ENCODE measurements around the gene LECT2. TPM values are rescaled to one million over a fixed set of nuclear protein-coding genes. Genes with fewer than 3 reads are reported as not detected.

The LECT2 gene
- total and polyA plus RNA-seq, 5 donors: not detected

GRCh38 chr5:135934939-135935338 is 19.8 kb downstream of the LECT2 start:
- DNase-seq (no peak), ATAC-seq (peak in 1 of 2 donors; percentile 38)
- H3K9me3 ChIP-seq (ENCODE audit: control insufficient read depth, low read length): no peaks in the 10 kb centered on the region
- H3K27me3 ChIP-seq (ENCODE audit: control insufficient read depth, insufficient read depth): no peaks in the 10 kb centered on the region
- WGBS: 62% methylated on average over 3 of the region's 3 CpGs
- no peaks in the 10 kb centered on the region for H3K4me1 ChIP-seq (ENCODE audit: control insufficient read depth, insufficient read depth, low read length)
- no peak overlapping the region for H3K4me3 ChIP-seq (ENCODE audit: low read length)
- intact Hi-C loops (cut with DNase I): no loop called here
- H3K27ac ChIP-seq (ENCODE audit: low read length): no peak overlapping the region

GRCh38 chr5:135930949-135931295 is 23.9 kb downstream of the LECT2 start:
- peaks cover 3% of the 10 kb centered on the region for H3K27me3 ChIP-seq (ENCODE audit: control insufficient read depth, insufficient read depth)
- WGBS: 23% methylated on average over 18 of the region's 18 CpGs
- no peak for ATAC-seq
- no peaks in the 10 kb centered on the region for H3K4me1 ChIP-seq (ENCODE audit: control insufficient read depth, insufficient read depth, low read length)
- H3K9me3 ChIP-seq (ENCODE audit: control insufficient read depth, low read length): no peaks in the 10 kb centered on the region
- intact Hi-C loops (cut with DNase I): no loop called here
- no peak overlapping the region for H3K27ac ChIP-seq (ENCODE audit: low read length)
- H3K4me3 ChIP-seq (ENCODE audit: low read length): no peak overlapping the region
- no peak for DNase-seq

GRCh38 chr5:135930029-135930948 is 24.5 kb downstream of the LECT2 start:
- DNase-seq (peak in 1 of 3 donors; percentile 44), ATAC-seq (no peak)
- intact Hi-C loops (cut with DNase I): no loop called here
- no peak overlapping the region for H3K27ac ChIP-seq (ENCODE audit: low read length)
- H3K4me1 ChIP-seq (ENCODE audit: control insufficient read depth, insufficient read depth, low read length): no peaks in the 10 kb centered on the region
- peak overlapping the region; percentile 36 for H3K4me3 ChIP-seq (ENCODE audit: low read length)
- 3% methylated on average over 99 of the region's 99 CpGs for WGBS
- no peaks in the 10 kb centered on the region for H3K9me3 ChIP-seq (ENCODE audit: control insufficient read depth, low read length)
- peaks cover 3% of the 10 kb centered on the region for H3K27me3 ChIP-seq (ENCODE audit: control insufficient read depth, insufficient read depth)

GRCh38 chr5:135921388-135921787 is 33.4 kb downstream of the LECT2 start:
- Histone ChIP-seq H3K4me1 (ENCODE audit: control insufficient read depth, insufficient read depth, low read length) (no peaks in the 10 kb centered on the region), H3K9me3 (ENCODE audit: control insufficient read depth, low read length) (no peaks in the 10 kb centered on the region), H3K4me3 (ENCODE audit: low read length) (no peak overlapping the region), H3K27me3 (ENCODE audit: control insufficient read depth, insufficient read depth) (peaks cover 6% of the 10 kb centered on the region), H3K27ac (ENCODE audit: low read length) (no peak overlapping the region)
- ATAC-seq (peak in 1 of 2 donors; percentile 36), DNase-seq (no peak)
- intact Hi-C loops (cut with DNase I): no loop called here
- 36% methylated on average over 1 of the region's 1 CpG for WGBS

GRCh38 chr5:135920199-135920598 is 34.6 kb downstream of the LECT2 start:
- H3K27me3 ChIP-seq (ENCODE audit: control insufficient read depth, insufficient read depth): peaks cover 3% of the 10 kb centered on the region
- H3K27ac ChIP-seq (ENCODE audit: low read length): no peak overlapping the region
- WGBS: 55% methylated on average over 3 of the region's 3 CpGs
- intact Hi-C loops (cut with DNase I): no loop called here
- no peaks in the 10 kb centered on the region for H3K9me3 ChIP-seq (ENCODE audit: control insufficient read depth, low read length)
- DNase-seq: no peak
- ATAC-seq: no peak
- no peaks in the 10 kb centered on the region for H3K4me1 ChIP-seq (ENCODE audit: control insufficient read depth, insufficient read depth, low read length)
- H3K4me3 ChIP-seq (ENCODE audit: low read length): no peak overlapping the region

GRCh38 chr5:135916638-135917263 is 38.0 kb downstream of the LECT2 start:
- intact Hi-C loops (cut with DNase I): no loop called here
- ATAC-seq (no peak), DNase-seq (no peak)
- H3K4me3 ChIP-seq (ENCODE audit: low read length): no peak overlapping the region
- WGBS: 62% methylated on average over 8 of the region's 8 CpGs
- no peaks in the 10 kb centered on the region for H3K9me3 ChIP-seq (ENCODE audit: control insufficient read depth, low read length)
- no peaks in the 10 kb centered on the region for H3K4me1 ChIP-seq (ENCODE audit: control insufficient read depth, insufficient read depth, low read length)
- H3K27ac ChIP-seq (ENCODE audit: low read length): no peak overlapping the region
- H3K27me3 ChIP-seq (ENCODE audit: control insufficient read depth, insufficient read depth): no peaks in the 10 kb centered on the region

GRCh38 chr5:135915466-135916001 is 39.2 kb downstream of the LECT2 start:
- no peak for DNase-seq
- H3K4me3 ChIP-seq (ENCODE audit: low read length): no peak overlapping the region
- no peaks in the 10 kb centered on the region for H3K4me1 ChIP-seq (ENCODE audit: control insufficient read depth, insufficient read depth, low read length)
- no peaks in the 10 kb centered on the region for H3K9me3 ChIP-seq (ENCODE audit: control insufficient read depth, low read length)
- intact Hi-C loops (cut with DNase I): no loop called here
- no peak overlapping the region for H3K27ac ChIP-seq (ENCODE audit: low read length)
- H3K27me3 ChIP-seq (ENCODE audit: control insufficient read depth, insufficient read depth): no peaks in the 10 kb centered on the region
- no peak for ATAC-seq
- WGBS: 84% methylated on average over 5 of the region's 5 CpGs

GRCh38 chr5:135913713-135914626 is 40.8 kb downstream of the LECT2 start:
- ATAC-seq (no peak), DNase-seq (no peak)
- Histone ChIP-seq H3K27me3 (ENCODE audit: control insufficient read depth, insufficient read depth) (peaks cover 3% of the 10 kb centered on the region), H3K27ac (ENCODE audit: low read length) (no peak overlapping the region), H3K4me1 (ENCODE audit: control insufficient read depth, insufficient read depth, low read length) (no peaks in the 10 kb centered on the region), H3K4me3 (ENCODE audit: low read length) (no peak overlapping the region), H3K9me3 (ENCODE audit: control insufficient read depth, low read length) (no peaks in the 10 kb centered on the region)
- intact Hi-C loops (cut with DNase I): no loop called here
- 69% methylated on average over 4 of the region's 4 CpGs for WGBS

- no peaks in the 10 kb centered on the region for H3K9me3 ChIP-seq (ENCODE audit: control insufficient read depth, low read length)
- H3K27ac ChIP-seq (ENCODE audit: low read length): no peak overlapping the region
- H3K4me3 ChIP-seq (ENCODE audit: low read length): no peak overlapping the region
- ATAC-seq (no peak), DNase-seq (no peak)
- WGBS: 60% methylated on average over 1 of the region's 1 CpG
- no peaks in the 10 kb centered on the region for H3K4me1 ChIP-seq (ENCODE audit: control insufficient read depth, insufficient read depth, low read length)
- H3K27me3 ChIP-seq (ENCODE audit: control insufficient read depth, insufficient read depth): peaks cover 1% of the 10 kb centered on the region
- intact Hi-C loops (cut with DNase I): no loop called here
Measured at GRCh38 chr5:135905144-135905543, 49.6 kb downstream of the LECT2 start.

GRCh38 chr5:135901633-135902032 is 53.1 kb downstream of the LECT2 start:
- intact Hi-C loops (cut with DNase I): no loop called here
- Histone ChIP-seq H3K9me3 (ENCODE audit: control insufficient read depth, low read length) (no peaks in the 10 kb centered on the region), H3K4me1 (ENCODE audit: control insufficient read depth, insufficient read depth, low read length) (no peaks in the 10 kb centered on the region), H3K27ac (ENCODE audit: low read length) (no peak overlapping the region), H3K27me3 (ENCODE audit: control insufficient read depth, insufficient read depth) (no peaks in the 10 kb centered on the region), H3K4me3 (ENCODE audit: low read length) (no peak overlapping the region)
- ATAC-seq: no peak
- WGBS: 21% methylated on average over 3 of the region's 3 CpGs
- DNase-seq: no peak
